Lung (tissue), 12 donors: Measurements from ENCODE around the gene GRIK3. TPM values are rescaled to one million over a fixed set of nuclear protein-coding genes. Genes with fewer than 3 reads are reported as not detected.

Source experiments
- ATAC-seq: fragments of 200-7000 bp; cut with Tn5 transposase; one replicate; pipeline ENCODE4 v1.9.1; 2020; ENCODE audit warnings: moderate number of reproducible peaks; ENCODE audit not compliant: insufficient read depth, low FRiP score
- DNase-seq, 3 donors: peaks; one replicate each; pipeline ENCODE4 v3.0.0-alpha.2; 2013 to 2017
- H3K27ac ChIP-seq, 2 donors: one replicate each; pipeline ENCODE4 v1.5.1; 2013; ENCODE audit warnings: mild to moderate bottlenecking in 2 of 2, moderate library complexity in 2 of 2, control low read depth in 1 of 2, inconsistent platforms in 1 of 2, low read depth in 1 of 2, low read length in 1 of 2
- H3K27me3 ChIP-seq, 3 donors: one replicate each; pipeline ENCODE4 v1.5.1; 2013; ENCODE audit warnings: low read length in 2 of 3; ENCODE audit not compliant: control insufficient read depth in 3 of 3, insufficient read depth in 3 of 3
- H3K36me3 ChIP-seq, 4 donors: one replicate each; pipeline ENCODE4 v1.5.1; 2013; ENCODE audit warnings: low read length in 4 of 4, mild to moderate bottlenecking in 1 of 4, moderate library complexity in 1 of 4; ENCODE audit not compliant: control insufficient read depth in 4 of 4, insufficient read depth in 4 of 4
- H3K4me1 ChIP-seq, 5 donors: one replicate each; pipeline ENCODE4 v1.5.1; 2013; ENCODE audit warnings: low read length in 5 of 5, mild to moderate bottlenecking in 2 of 5, moderate library complexity in 1 of 5; ENCODE audit not compliant: control insufficient read depth in 5 of 5, insufficient read depth in 5 of 5
- H3K4me3 ChIP-seq: one replicate; pipeline ENCODE4 v1.5.1; 2013; ENCODE audit warnings: mild to moderate bottlenecking, control low read depth, moderate library complexity
- H3K9ac ChIP-seq, 2 donors: one replicate each; pipeline ENCODE4 v1.5.1; 2013; ENCODE audit warnings: low read length in 2 of 2, control low read depth in 1 of 2; ENCODE audit not compliant: insufficient read depth in 1 of 2
- H3K9me3 ChIP-seq, 4 donors: one replicate each; pipeline ENCODE4 v1.5.1; 2013; ENCODE audit warnings: low read length in 3 of 4, mild to moderate bottlenecking in 1 of 4, moderate library complexity in 1 of 4; ENCODE audit not compliant: control insufficient read depth in 4 of 4, insufficient read depth in 3 of 4
- WGBS, 2 donors: extraction: QIAGEN DNeasy Blood & Tissue Kit; methylation state at CpG; one replicate each; pipeline ENCODE4 v1.1.7; 2013; 5-methylcytosine and 5-hydroxymethylcytosine counted together
- polyA plus RNA-seq, 2 donors: library from polyadenylated mRNA; stranded (reverse); fragments of 200-250 nt; gene quantifications; one replicate each; pipeline ENCODE4 v1.2.1, GENCODE V29; 2013
- total RNA-seq, 2 donors: library from RNA; depleted of rRNA in 1 of 2; stranded (reverse); fragments of >200 nt in 1 of 2; gene quantifications; one replicate each; pipeline ENCODE4 v1.2.1, GENCODE V29; 2014 to 2021
- TF ChIP-seq, protein P1 (sequence below): IDR thresholded peaks from 2 replicates; pipeline ENCODE4 v1.5.1; 2012; ENCODE audit warnings: mild to moderate bottlenecking; ENCODE audit errors: control extremely low read depth, extremely low read depth
- donor health status: control.
- donor health status: control.
- donor health status: Bipolar disorder and iron deficiency.
- donor health status: healthy.
- donor health status: DM: yes; HTN: yes; CAD: no.

The GRIK3 gene
- total and polyA plus RNA-seq, 4 donors: 0.01 to 0.40 (median 0.07) TPM

DNA sequence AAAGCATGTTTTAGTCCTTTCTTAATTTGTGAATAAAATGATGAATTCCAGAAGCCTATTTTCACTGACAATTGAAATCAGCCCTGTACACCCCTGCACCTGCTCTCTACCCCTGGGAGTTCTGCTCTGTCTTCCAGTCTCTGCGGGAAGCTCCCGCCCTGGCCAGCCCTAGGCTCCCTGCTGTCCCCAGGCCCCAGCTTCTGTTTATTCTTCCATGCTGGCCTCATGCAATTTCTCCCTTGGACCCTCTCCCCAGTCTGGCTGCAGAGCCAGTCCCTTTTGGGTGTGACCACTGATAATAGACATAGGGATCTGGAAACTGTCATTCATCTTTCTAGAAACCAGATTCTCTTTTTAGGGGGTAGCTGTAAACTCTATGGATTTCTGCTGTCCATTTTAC lies 258.6 kb downstream of the GRIK3 start:
- Histone ChIP-seq H3K9ac (no peak overlapping the region), H3K36me3 (no peaks in the 10 kb centered on the region), H3K9me3 (no peaks in the 10 kb centered on the region), H3K27ac (no peak overlapping the region), H3K27me3 (peaks cover 0 to 51% (median 16%) of the 10 kb centered on the region in 3 donors), H3K4me1 (no peaks in the 10 kb centered on the region), H3K4me3 (no peak overlapping the region)
- no peak for ATAC-seq
- DNase-seq: no peak
- WGBS, 2 donors: 58 to 71% methylated on average over 2 of the region's 2 CpGs
- TF ChIP-seq, protein P1, sequence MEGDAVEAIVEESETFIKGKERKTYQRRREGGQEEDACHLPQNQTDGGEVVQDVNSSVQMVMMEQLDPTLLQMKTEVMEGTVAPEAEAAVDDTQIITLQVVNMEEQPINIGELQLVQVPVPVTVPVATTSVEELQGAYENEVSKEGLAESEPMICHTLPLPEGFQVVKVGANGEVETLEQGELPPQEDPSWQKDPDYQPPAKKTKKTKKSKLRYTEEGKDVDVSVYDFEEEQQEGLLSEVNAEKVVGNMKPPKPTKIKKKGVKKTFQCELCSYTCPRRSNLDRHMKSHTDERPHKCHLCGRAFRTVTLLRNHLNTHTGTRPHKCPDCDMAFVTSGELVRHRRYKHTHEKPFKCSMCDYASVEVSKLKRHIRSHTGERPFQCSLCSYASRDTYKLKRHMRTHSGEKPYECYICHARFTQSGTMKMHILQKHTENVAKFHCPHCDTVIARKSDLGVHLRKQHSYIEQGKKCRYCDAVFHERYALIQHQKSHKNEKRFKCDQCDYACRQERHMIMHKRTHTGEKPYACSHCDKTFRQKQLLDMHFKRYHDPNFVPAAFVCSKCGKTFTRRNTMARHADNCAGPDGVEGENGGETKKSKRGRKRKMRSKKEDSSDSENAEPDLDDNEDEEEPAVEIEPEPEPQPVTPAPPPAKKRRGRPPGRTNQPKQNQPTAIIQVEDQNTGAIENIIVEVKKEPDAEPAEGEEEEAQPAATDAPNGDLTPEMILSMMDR: no peak

DNA sequence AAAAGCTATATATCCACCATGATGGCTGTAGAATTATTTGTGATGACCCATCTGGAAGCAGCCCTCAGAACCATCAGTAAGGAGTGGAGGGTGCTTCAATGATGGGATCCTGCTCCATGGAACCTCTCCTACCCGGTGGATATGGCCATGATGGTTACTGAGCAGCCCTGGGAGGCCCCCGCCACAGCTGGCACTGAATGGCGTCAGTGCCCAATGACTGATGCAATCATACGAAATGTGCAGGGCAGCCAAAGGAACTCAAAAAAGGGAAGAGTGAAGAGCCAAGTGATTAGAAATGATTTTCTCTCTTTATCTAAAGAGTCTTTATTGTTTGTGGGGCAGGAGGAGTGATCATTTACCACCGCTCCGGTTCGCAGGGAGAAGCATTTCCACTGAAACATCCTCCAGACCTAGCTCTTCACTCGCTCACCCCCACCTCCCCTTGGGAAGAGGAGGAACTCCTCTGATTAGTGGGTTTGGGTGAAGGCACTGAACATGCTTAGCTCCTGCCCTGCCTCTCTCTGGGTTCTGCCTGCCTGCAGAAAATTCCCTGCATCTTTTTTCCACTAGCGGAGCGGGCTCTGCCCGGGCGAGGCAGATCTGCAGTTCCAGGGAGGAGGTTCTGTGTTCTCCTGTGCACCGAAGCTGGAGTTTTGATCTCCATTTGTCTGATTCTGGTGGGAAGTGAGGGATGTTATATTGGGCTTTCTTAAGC lies 260.3 kb downstream of the GRIK3 start:
- H3K4me3 ChIP-seq: no peak overlapping the region
- ATAC-seq: no peak
- no peak overlapping the region for H3K9ac ChIP-seq
- no peak overlapping the region for H3K27ac ChIP-seq
- no peak for DNase-seq
- TF ChIP-seq, protein P1: no peak
- no peaks in the 10 kb centered on the region for H3K4me1 ChIP-seq
- 78 to 85% methylated on average over 13 of the region's 13 CpGs for WGBS, 2 donors
- H3K9me3 ChIP-seq: peaks cover 0 to 2% (median 0%) of the 10 kb centered on the region in 4 donors
- peaks cover 0 to 67% (median 28%) of the 10 kb centered on the region in 3 donors for H3K27me3 ChIP-seq
- no peaks in the 10 kb centered on the region for H3K36me3 ChIP-seq

DNA sequence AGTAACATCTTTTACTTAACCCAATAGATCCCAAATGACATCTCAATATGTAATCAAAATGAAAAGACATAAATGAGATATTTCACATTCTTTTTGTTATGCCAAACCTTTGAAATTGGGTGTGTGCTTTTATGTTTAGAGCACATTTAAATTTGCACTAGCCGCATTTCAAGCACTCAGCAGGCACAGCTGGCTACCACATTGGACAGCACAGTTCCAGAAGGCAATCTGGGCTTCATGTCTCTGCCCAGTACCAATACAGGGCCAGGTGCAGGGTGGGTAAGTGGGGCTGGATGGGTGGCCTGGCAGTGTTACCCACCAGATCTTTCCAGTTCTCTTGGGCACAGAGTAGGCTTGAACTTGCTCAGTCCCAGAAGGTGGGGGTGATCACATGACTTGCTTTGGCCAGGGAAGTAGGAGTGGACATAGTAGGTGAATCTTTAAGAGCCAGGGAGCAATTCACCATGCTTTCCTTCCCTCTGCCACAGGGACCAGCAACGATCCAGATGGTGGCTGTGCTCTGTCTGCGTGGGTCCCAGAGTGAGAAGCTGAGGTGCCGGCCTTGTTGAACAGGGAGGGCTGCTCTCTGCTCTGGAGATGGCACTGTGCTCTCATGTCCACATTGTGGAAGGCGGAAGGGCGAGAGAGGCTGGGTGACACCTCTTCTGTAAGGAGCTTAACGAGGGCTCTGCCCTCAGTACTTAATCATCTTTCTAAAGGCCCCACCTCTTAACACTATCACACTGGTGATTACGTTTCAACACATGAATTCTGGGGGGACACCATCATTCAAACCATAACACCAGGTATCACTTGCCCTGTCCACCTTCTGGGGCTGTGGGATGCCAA lies 261.4 kb downstream of the GRIK3 start:
- WGBS, 2 donors: 80 to 82% methylated on average over 8 of the region's 8 CpGs
- no peak overlapping the region for H3K9ac ChIP-seq
- no peak for ATAC-seq
- TF ChIP-seq, protein P1: no peak
- peaks cover 0 to 72% (median 28%) of the 10 kb centered on the region in 3 donors for H3K27me3 ChIP-seq
- H3K27ac ChIP-seq: no peak overlapping the region
- H3K36me3 ChIP-seq: no peaks in the 10 kb centered on the region
- no peak overlapping the region for H3K4me3 ChIP-seq
- no peaks in the 10 kb centered on the region for H3K4me1 ChIP-seq
- no peak for DNase-seq
- H3K9me3 ChIP-seq: peaks cover 0 to 2% (median 0%) of the 10 kb centered on the region in 4 donors
